ENCODE measurements around the gene PALM. TPM values are rescaled to one million over a fixed set of nuclear protein-coding genes. Genes with fewer than 3 reads are reported as not detected.

Gene PALM
- total and polyA plus RNA-seq, 9 of the 15 experiments (the other 6 are each of a cell fraction or from before 2014, with no cell fraction given): 0.04 to 6.6 (median 1.7) TPM

- Histone ChIP-seq H4K20me1 (replicated peaks; ENCODE audit: control insufficient read depth, insufficient read depth, low read length) (no peaks in the 10 kb centered on the region), H3K4me2 (ENCODE audit: insufficient read depth, low read length) (no peak overlapping the region), H3K4me3 (no peak overlapping the region), H3K27me3 (ENCODE audit: control insufficient read depth in 2 of 2, insufficient read depth in 2 of 2, low read length in 2 of 2) (no peaks in the 10 kb centered on the region), H3K27ac (ENCODE audit: extremely low read depth, low read depth, low read length) (no peak overlapping the region), H3K79me2 (ENCODE audit: control insufficient read depth, insufficient read depth, low read length) (no peaks in the 10 kb centered on the region), H3K4me1 (replicated peaks in 1 of 2; ENCODE audit: control insufficient read depth in 2 of 2, insufficient read depth in 2 of 2, low read length in 2 of 2) (peaks cover 0 to 45% of the 10 kb centered on the region in 2 experiments; a peak in 2 of 5 replicates), H3K9me3 (replicated peaks; ENCODE audit: control insufficient read depth, insufficient read depth, low read depth, low read length) (no peaks in the 10 kb centered on the region; the same call in 1 of the 2 replicates), H2AFZ (ENCODE audit: low read depth, low read length) (no peak overlapping the region), H3K9ac (ENCODE audit: insufficient read depth in 1 of 2, low read depth in 2 of 2, low read length in 2 of 2) (peak overlapping the region in 1 of 2 experiments; percentile 78; a peak in 2 of 4 replicates), H3K9me1 (ENCODE audit: control insufficient read depth, insufficient read depth, low read length) (no peaks in the 10 kb centered on the region), H3K36me3 (ENCODE audit: control insufficient read depth, insufficient read depth, low read length) (no peaks in the 10 kb centered on the region)
- CTCF ChIA-PET (ENCODE audit: low intra/inter-chr PET ratio): no interaction called here
- ATAC-seq (peak; percentile 25; the same call in 1 of the 3 replicates), FAIRE-seq (no peak), DNase-seq (ENCODE audit: extremely low read depth in 1 of 4, low spot score in 3 of 4) (peak in 1 of 4 experiments; percentile 16)
- no TSS peak for BruUV-seq (replicated peaks)
- POLR2A ChIA-PET: interaction anchor here (1.4 kb wide), 1 partner anchor 10 kb away, joined by 5 read pairs; no protein-coding TSS in a partner anchor
- 34% methylated on average over 14 of the region's 23 CpGs for WGBS (ENCODE audit: insufficient coverage, low coverage, missing lambda C conversion rate)
- in situ Hi-C loops (cut with MboI) (no loop called here), intact Hi-C loops (cut with micrococcal nuclease) (no loop called here)
- TF ChIP-seq ZFP36 (IDR thresholded peaks at IDR 0.05; ENCODE audit: low read depth, low read length, partially characterized antibody) (peak; percentile 93), BCOR (IDR thresholded peaks at IDR 0.05) (peak; percentile 37; the same call in 1 of the 2 replicates), SMC3 (conservative IDR thresholded peaks at IDR 0.05; ENCODE audit: insufficient read depth, low read depth, low read length) (no peak), MYC (IDR thresholded peaks at IDR 0.05; ENCODE audit: low read depth, low read length) (no peak), MYC (CRISPR knock-in tag; IDR thresholded peaks at IDR 0.05; ENCODE audit: borderline replicate concordance, low read depth) (no peak), ZNF444 (CRISPR knock-in tag; IDR thresholded peaks at IDR 0.05) (no peak), PRDM10 (IDR thresholded peaks at IDR 0.05; ENCODE audit: partially characterized antibody) (no peak), KDM1A (IDR thresholded peaks at IDR 0.05) (peak; percentile 7 to 40; a peak in 1 of 4 replicates), ZBTB7A (IDR thresholded peaks at IDR 0.05; ENCODE audit: borderline replicate concordance, control insufficient read depth, low read depth, low read length) (0 out of 2 replicates have a peak, but pooled peaks have one; percentile 3)
Observed at GRCh38 chr19:718251-718951, 9.7 kb downstream of the PALM start.

Measured in K562 (cell line).